MM.1S (cell line): ENCODE measurements around the gene CCT2.

ENCODE experiments used
- DNase-seq: peaks from one replicate; pipeline ENCODE4 v3.0.0-alpha.2; 2015
- H2AFZ ChIP-seq: fragments of 300-600 bp; sonication (generic); 2 replicates; pipeline ENCODE4 v1.6.0; 2016; ENCODE audit warnings: antibody characterized with exemption, low read length
- H3F3A ChIP-seq: fragments of 300-600 bp; sonication (generic); 2 replicates; pipeline ENCODE4 v1.6.1; 2016; ENCODE audit warnings: mild to moderate bottlenecking, antibody characterized with exemption, low read length, moderate library complexity, mixed read lengths; ENCODE audit not compliant: insufficient read depth
- H3K27ac ChIP-seq: fragments of 300-600 bp; sonication (generic); 2 replicates; pipeline ENCODE4 v1.5.1; 2016; ENCODE audit warnings: mild to moderate bottlenecking, low read length
- H3K27me3 ChIP-seq: fragments of 300-600 bp; sonication (generic); replicated peaks from 2 replicates; pipeline ENCODE4 v1.6.0; 2016; ENCODE audit warnings: low read length; ENCODE audit not compliant: insufficient read depth
- H3K36me3 ChIP-seq: fragments of 300-600 bp; sonication (generic); replicated peaks from 2 replicates; pipeline ENCODE4 v1.6.1; 2016; ENCODE audit warnings: mild to moderate bottlenecking, low read length, mixed read lengths; ENCODE audit not compliant: insufficient read depth
- H3K4me1 ChIP-seq: fragments of 300-600 bp; sonication (generic); 2 replicates; pipeline ENCODE4 v1.6.1; 2016; ENCODE audit warnings: low read length, mixed read lengths
- H3K4me2 ChIP-seq: fragments of 300-600 bp; sonication (generic); 2 replicates; pipeline ENCODE4 v1.6.0; 2016; ENCODE audit warnings: low read depth, low read length
- H3K4me3 ChIP-seq: fragments of 300-600 bp; sonication (generic); 2 replicates; pipeline ENCODE4 v1.5.1; 2016; ENCODE audit warnings: low read length, mixed read lengths
- H3K79me2 ChIP-seq: fragments of 300-600 bp; sonication (generic); 2 replicates; pipeline ENCODE4 v1.6.1; 2016; ENCODE audit warnings: mixed run types, low read length, mixed read lengths
- H3K9ac ChIP-seq: fragments of 300-600 bp; sonication (generic); 2 replicates; pipeline ENCODE4 v1.6.1; 2016; ENCODE audit warnings: low read length, mixed read lengths
- H3K9me2 ChIP-seq: fragments of 300-600 bp; sonication (generic); replicated peaks from 2 replicates; pipeline ENCODE4 v1.6.1; 2016; ENCODE audit warnings: mild to moderate bottlenecking, low read length, mixed read lengths; ENCODE audit not compliant: insufficient read depth
- H3K9me3 ChIP-seq: fragments of 300-600 bp; sonication (generic); replicated peaks from 2 replicates; pipeline ENCODE4 v1.6.1; 2016; ENCODE audit warnings: mild to moderate bottlenecking, low read length, mixed read lengths; ENCODE audit not compliant: insufficient read depth
- H4K20me1 ChIP-seq: fragments of 300-600 bp; sonication (generic); 2 replicates; pipeline ENCODE4 v1.6.1; 2016; ENCODE audit warnings: mild to moderate bottlenecking, low read length, moderate library complexity, mixed read lengths; ENCODE audit not compliant: insufficient read depth
- CTCF ChIP-seq: fragments of 300-600 bp; sonication (generic); IDR thresholded peaks from 2 replicates; pipeline ENCODE4 v1.5.1; 2016; ENCODE audit warnings: antibody characterized with exemption, low read length, mixed read lengths
- EZH2 ChIP-seq: fragments of 300-600 bp; sonication (generic); optimal IDR thresholded peaks from 2 replicates; pipeline ENCODE3; 2017; ENCODE audit warnings: low read depth, mild to moderate bottlenecking, antibody characterized with exemption, low read length, mixed read lengths
- EZH2phosphoT487 ChIP-seq: fragments of 300-600 bp; sonication (generic); IDR thresholded peaks from 2 replicates; pipeline ENCODE4 v1.6.1; 2018; ENCODE audit warnings: antibody characterized with exemption, low read length

CCT2 gene

GRCh38 chr12:69641546-69641945 is 56.3 kb downstream of the CCT2 start:
- DNase-seq, result no peak
- H3K79me2 ChIP-seq, result no peaks in the 10 kb centered on the region
- H3K9me3 ChIP-seq, result no peaks in the 10 kb centered on the region
- no peak overlapping the region for H3K9ac ChIP-seq
- TF ChIP-seq EZH2, result no peak
- TF ChIP-seq EZH2phosphoT487, result no peak
- TF ChIP-seq CTCF, result no peak
- no peaks in the 10 kb centered on the region for H3K4me1 ChIP-seq
- H3F3A ChIP-seq, result no peaks in the 10 kb centered on the region
- no peak overlapping the region for H3K27ac ChIP-seq
- no peak overlapping the region for H2AFZ ChIP-seq
- no peaks in the 10 kb centered on the region for H3K9me2 ChIP-seq
- H4K20me1 ChIP-seq, result no peaks in the 10 kb centered on the region
- no peak overlapping the region for H3K4me2 ChIP-seq
- H3K36me3 ChIP-seq, result no peaks in the 10 kb centered on the region
- H3K4me3 ChIP-seq, result no peak overlapping the region
- H3K27me3 ChIP-seq, result no peaks in the 10 kb centered on the region

DNA sequence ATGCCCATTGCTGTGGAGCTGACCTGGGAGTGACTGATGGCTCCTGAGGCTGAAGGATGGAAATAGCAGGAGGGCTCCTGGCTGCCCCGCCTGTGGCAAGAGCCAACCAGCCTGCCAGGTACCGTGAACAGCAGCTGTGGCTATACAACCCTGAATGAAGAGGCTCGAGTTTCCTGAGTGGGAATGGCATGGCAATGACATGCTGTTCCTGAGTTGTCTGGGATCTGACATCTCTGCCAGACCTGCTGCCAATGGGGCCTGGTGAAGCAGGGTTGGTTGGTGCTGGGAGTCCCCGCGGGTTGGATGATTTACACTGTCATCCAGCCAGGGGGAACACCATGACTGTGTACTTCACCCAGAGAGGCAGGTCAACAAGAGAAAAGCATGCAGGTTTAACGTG is 57.3 kb downstream of the CCT2 start:
- Histone ChIP-seq H3K4me1 (no peaks in the 10 kb centered on the region), H3K4me3 (no peak overlapping the region), H3K9me2 (no peaks in the 10 kb centered on the region), H3K9me3 (no peaks in the 10 kb centered on the region), H3K4me2 (no peak overlapping the region), H3F3A (no peaks in the 10 kb centered on the region), H3K27ac (no peak overlapping the region), H4K20me1 (no peaks in the 10 kb centered on the region), H3K9ac (no peak overlapping the region), H2AFZ (no peak overlapping the region), H3K79me2 (no peaks in the 10 kb centered on the region), H3K36me3 (no peaks in the 10 kb centered on the region), H3K27me3 (no peaks in the 10 kb centered on the region)
- DNase-seq, result no peak
- TF ChIP-seq EZH2phosphoT487 (no peak), CTCF (no peak), EZH2 (no peak)

- no peaks in the 10 kb centered on the region for H3K4me1 ChIP-seq
- H3K27me3 ChIP-seq, result no peaks in the 10 kb centered on the region
- no peaks in the 10 kb centered on the region for H4K20me1 ChIP-seq
Measured at GRCh38 chr12:69644511-69644910, 59.3 kb downstream of the CCT2 start.

More at GRCh38 chr12:69644511-69644910, 59.3 kb downstream of the CCT2 start:
- Histone ChIP-seq H2AFZ (no peak overlapping the region), H3K27ac (no peak overlapping the region), H3K79me2 (no peaks in the 10 kb centered on the region), H3F3A (no peaks in the 10 kb centered on the region), H3K9ac (no peak overlapping the region), H3K36me3 (no peaks in the 10 kb centered on the region), H3K4me3 (no peak overlapping the region), H3K4me2 (no peak overlapping the region), H3K9me3 (no peaks in the 10 kb centered on the region), H3K9me2 (no peaks in the 10 kb centered on the region)
- no peak for DNase-seq
- no peak for TF ChIP-seq EZH2phosphoT487
- no peak for TF ChIP-seq CTCF
- TF ChIP-seq EZH2, result no peak
